Adrenal gland (tissue), 12 donors: ENCODE data around the gene RNF10. TPM values are rescaled to one million over a fixed set of nuclear protein-coding genes. Genes with fewer than 3 reads are reported as not detected.

Experiments used
- DNase-seq, 7 donors: peaks; one replicate each; pipeline ENCODE4 v3.0.0-alpha.2; 2019 to 2020
- H3K27ac ChIP-seq, 5 donors: fragments of 200-600 bp; sonication (generic) in 4 of 5; 1 replicate in 3 of 5; 2 replicates in 2 of 5; pipeline versions ENCODE4 v1.5.1 to v1.8.0; 2016 to 2020; ENCODE audit warnings: mild to moderate bottlenecking in 1 of 5
- H3K27me3 ChIP-seq: fragments of 200-600 bp; 2 replicates; pipeline ENCODE4 v1.8.0; 2021
- H3K36me3 ChIP-seq, 2 donors: fragments of 200-600 bp; replicated peaks in 1 of 2; 1 replicate in 1 of 2; 2 replicates in 1 of 2; pipeline versions ENCODE4 v1.5.1 to v1.8.0; 2018 to 2022
- H3K4me1 ChIP-seq, 2 donors: fragments of 200-600 bp; replicated peaks in 1 of 2; 1 replicate in 1 of 2; 2 replicates in 1 of 2; pipeline versions ENCODE4 v1.5.1 to v1.8.0; 2018 to 2021
- H3K4me3 ChIP-seq, 4 donors: fragments of 200-600 bp; sonication (generic) in 3 of 4; one replicate each; pipeline ENCODE4 v1.5.1; 2016 to 2018
- H3K9me3 ChIP-seq, 3 donors: fragments of 200-600 bp; sonication (generic) in 1 of 3; replicated peaks in 1 of 3; 1 replicate in 2 of 3; 2 replicates in 1 of 3; pipeline versions ENCODE4 v1.5.1 to v1.8.0; 2016 to 2021
- POLR2A ChIP-seq, 2 donors: fragments of 450-650 bp; IDR thresholded peaks; one replicate each; pipeline ENCODE4 v1.6.1; 2017; ENCODE audit warnings: antibody characterized with exemption in 2 of 2, mild to moderate bottlenecking in 2 of 2, moderate library complexity in 1 of 2
- WGBS, 4 donors: extraction: QIAGEN DNeasy Blood & Tissue Kit in 2 of 4; methylation state at CpG; one replicate each; pipeline versions ENCODE4 v1.1.5 to v1.1.7; 2013 to 2017; 5-methylcytosine and 5-hydroxymethylcytosine counted together
- intact Hi-C, 2 donors: fragments of 100-400 bp; cut with DNase I; formaldehyde crosslinking; loops; one replicate each; pipeline versions ENCODE4 v1.14.1 to v1.15.0; 2022 to 2023
- polyA plus RNA-seq, 3 donors: library from polyadenylated mRNA; stranded (reverse); fragments of 200-250 nt in 2 of 3; fragments of 350-450 nt in 1 of 3; fragmentation: Illumina TruSeq in 1 of 3; extraction: RNeasy Lipid Tissue Mini Kit (QIAGEN cat#74804) in 1 of 3; gene quantifications; one replicate each; pipeline ENCODE4 v1.2.3, GENCODE V29; 2013 to 2014
- total RNA-seq, 9 donors: library from RNA; depleted of rRNA in 4 of 9; stranded (reverse); fragments of >200 nt in 4 of 9; fragments of 120-200 nt in 1 of 9; fragmentation: NEBNext Ultra II Directional in 1 of 9; extraction: Animal tissue kit (Norgen Biotek cat#: 25700) in 1 of 9; gene quantifications; one replicate each; pipeline versions ENCODE4 v1.1.0 to v1.2.4, GENCODE V29; 2013 to 2023
- TF ChIP-seq, protein P1 (sequence below), 6 experiments: fragments of 450-650 bp in 4 of 6; fragments of 200-600 bp in 2 of 6; sonication (generic) in 1 of 6; IDR thresholded peaks; 1 replicate in 5 of 6; 2 replicates in 1 of 6; pipeline versions ENCODE4 v1.5.1 to v1.8.0; 2016 to 2021; ENCODE audit warnings: antibody characterized with exemption in 6 of 6, mild to moderate bottlenecking in 2 of 6, moderate library complexity in 1 of 6
- donor health status: healthy with polysubstance abuse.
- donor health status: Bipolar disorder and iron deficiency.
- donor health status: DM: yes; HTN: yes; CAD: no.
- donor health status: DM: no; HTN: no; CAD: no.
- donor health status: DM: no; HTN: no; CAD: no.
- donor health status: DM: yes; HTN: yes; CAD: no.

The RNF10 gene
- total and polyA plus RNA-seq, 12 donors, result 99.9 to 741 (median 257) TPM

DNA sequence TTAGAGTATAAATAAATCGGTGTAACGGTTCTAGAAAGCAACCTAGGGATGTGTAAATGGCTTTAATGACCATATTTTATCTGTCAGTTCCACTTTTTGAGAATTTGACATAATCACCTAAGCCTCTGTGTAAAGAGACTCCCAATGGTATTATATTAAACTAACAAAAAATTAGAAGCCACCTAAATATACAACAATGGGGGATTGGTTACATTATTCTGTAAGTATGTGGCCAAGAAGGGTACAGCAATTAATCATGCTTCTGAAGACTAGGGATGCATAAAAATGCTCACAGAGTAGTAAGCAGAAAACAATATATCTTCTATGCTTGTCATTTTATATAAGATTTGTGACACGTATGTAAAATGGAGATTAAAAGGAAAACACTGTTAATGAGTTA, 10.5 kb downstream of the RNF10 start:
- H3K36me3 ChIP-seq, result peaks cover 0 to 44% of the 10 kb centered on the region in 2 donors
- intact Hi-C loops, result no loop called here
- no peaks in the 10 kb centered on the region for H3K9me3 ChIP-seq
- H3K4me1 ChIP-seq, result peaks cover 49 to 79% of the 10 kb centered on the region in 2 donors
- no peak for TF ChIP-seq POLR2A (IDR thresholded peaks at IDR 0.05)
- TF ChIP-seq, protein P1, sequence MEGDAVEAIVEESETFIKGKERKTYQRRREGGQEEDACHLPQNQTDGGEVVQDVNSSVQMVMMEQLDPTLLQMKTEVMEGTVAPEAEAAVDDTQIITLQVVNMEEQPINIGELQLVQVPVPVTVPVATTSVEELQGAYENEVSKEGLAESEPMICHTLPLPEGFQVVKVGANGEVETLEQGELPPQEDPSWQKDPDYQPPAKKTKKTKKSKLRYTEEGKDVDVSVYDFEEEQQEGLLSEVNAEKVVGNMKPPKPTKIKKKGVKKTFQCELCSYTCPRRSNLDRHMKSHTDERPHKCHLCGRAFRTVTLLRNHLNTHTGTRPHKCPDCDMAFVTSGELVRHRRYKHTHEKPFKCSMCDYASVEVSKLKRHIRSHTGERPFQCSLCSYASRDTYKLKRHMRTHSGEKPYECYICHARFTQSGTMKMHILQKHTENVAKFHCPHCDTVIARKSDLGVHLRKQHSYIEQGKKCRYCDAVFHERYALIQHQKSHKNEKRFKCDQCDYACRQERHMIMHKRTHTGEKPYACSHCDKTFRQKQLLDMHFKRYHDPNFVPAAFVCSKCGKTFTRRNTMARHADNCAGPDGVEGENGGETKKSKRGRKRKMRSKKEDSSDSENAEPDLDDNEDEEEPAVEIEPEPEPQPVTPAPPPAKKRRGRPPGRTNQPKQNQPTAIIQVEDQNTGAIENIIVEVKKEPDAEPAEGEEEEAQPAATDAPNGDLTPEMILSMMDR (IDR thresholded peaks at IDR 0.05), result no peak
- no peak for DNase-seq
- no peak overlapping the region for H3K4me3 ChIP-seq
- H3K27me3 ChIP-seq, result no peaks in the 10 kb centered on the region
- H3K27ac ChIP-seq, result peak overlapping the region in 2 of 5 donors; percentile 17 to 50
- 82 to 90% (median 86%) methylated on average over 3 of the region's 3 CpGs for WGBS, 4 donors

- Histone ChIP-seq H3K27me3 (no peaks in the 10 kb centered on the region), H3K36me3 (peaks cover 0 to 44% of the 10 kb centered on the region in 2 donors), H3K9me3 (no peaks in the 10 kb centered on the region), H3K27ac (no peak overlapping the region), H3K4me1 (peaks cover 49 to 79% of the 10 kb centered on the region in 2 donors), H3K4me3 (no peak overlapping the region)
- intact Hi-C loops, result no loop called here
- no peak for TF ChIP-seq POLR2A (IDR thresholded peaks at IDR 0.05)
- TF ChIP-seq, protein P1 (IDR thresholded peaks at IDR 0.05), result no peak
- 58 to 71% (median 66%) methylated on average over 3 of the region's 3 CpGs for WGBS, 4 donors
- peak in 1 of 7 donors; percentile 9 for DNase-seq
Observed at GRCh38 chr12:120546050-120546386, 11.9 kb downstream of the RNF10 start.

GRCh38 chr12:120554678-120555077, 20.5 kb downstream of the RNF10 start:
- no peak for TF ChIP-seq POLR2A (IDR thresholded peaks at IDR 0.05)
- TF ChIP-seq, protein P1 (IDR thresholded peaks at IDR 0.05), result no peak
- intact Hi-C loops, result no loop called here
- Histone ChIP-seq H3K36me3 (peaks cover 0 to 71% of the 10 kb centered on the region in 2 donors), H3K27me3 (no peaks in the 10 kb centered on the region), H3K9me3 (no peaks in the 10 kb centered on the region), H3K27ac (peak overlapping the region in 2 of 5 donors; percentile 16 to 21), H3K4me1 (peaks cover 17 to 30% of the 10 kb centered on the region in 2 donors), H3K4me3 (no peak overlapping the region)
- WGBS, 4 donors, result 77 to 94% (median 89%) methylated on average over 1 of the region's 1 CpG
- DNase-seq, result peak in 1 of 7 donors; percentile 5

DNA sequence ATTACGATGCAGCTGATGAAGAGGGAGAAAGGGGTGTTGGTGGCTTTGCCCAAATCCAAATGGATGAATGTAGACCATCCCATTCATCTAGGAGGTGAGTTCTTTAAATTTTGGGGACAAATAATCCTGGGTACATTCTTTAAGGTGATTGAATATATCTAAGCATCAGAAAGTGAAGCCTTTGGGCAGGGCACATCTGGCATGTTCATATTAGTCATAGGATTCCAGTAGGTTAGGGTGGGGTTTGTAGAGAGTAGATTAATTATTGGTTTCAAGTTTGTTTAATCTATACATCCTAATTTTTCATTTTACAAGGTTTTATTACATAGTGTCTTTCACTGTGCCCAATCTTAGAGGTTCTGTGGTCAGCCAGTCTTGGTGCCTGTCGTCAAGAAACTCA, 23.4 kb downstream of the RNF10 start:
- H3K27ac ChIP-seq, result no peak overlapping the region
- 87 to 95% (median 89%) methylated on average over 2 of the region's 2 CpGs for WGBS, 4 donors
- H3K9me3 ChIP-seq, result no peaks in the 10 kb centered on the region
- intact Hi-C loops, result no loop called here
- H3K27me3 ChIP-seq, result no peaks in the 10 kb centered on the region
- no peak for DNase-seq
- no peak overlapping the region for H3K4me3 ChIP-seq
- peaks cover 0 to 94% of the 10 kb centered on the region in 2 donors for H3K36me3 ChIP-seq
- TF ChIP-seq, protein P1 (IDR thresholded peaks at IDR 0.05), result no peak
- TF ChIP-seq POLR2A (IDR thresholded peaks at IDR 0.05), result no peak
- peaks cover 0 to 1% of the 10 kb centered on the region in 2 donors for H3K4me1 ChIP-seq
